Fibroblast of skin of back (primary cell): ENCODE measurements around the gene LMBRD1. TPM values are rescaled to one million over a fixed set of nuclear protein-coding genes. Genes with fewer than 3 reads are reported as not detected.
"Not testable (repeated sequence)": the region's sequence is repeated elsewhere in the genome, so short reads cannot be mapped to it uniquely, and the experiment has no call there.

Experiments
- DNase-seq: peaks from one replicate; pipeline ENCODE4 v3.0.0-alpha.2; 2013
- polyA plus RNA-seq, 2 experiments: library from polyadenylated mRNA; unstranded; fragments of 120-200 nt; gene quantifications; one replicate each; pipeline ENCODE4 v1.2.1, GENCODE V29; 2013; ENCODE audit not compliant: insufficient read length in 2 of 2

Gene LMBRD1
- polyA plus RNA-seq (2013, experiment 1 of 2; ENCODE audit: insufficient read length) = 18.2 TPM
- polyA plus RNA-seq (2013, experiment 2 of 2; ENCODE audit: insufficient read length) = 26.3 TPM

GRCh38 chr6:69796642-69797390, at the start of gene LMBRD1:
LMBRD1 (minus strand) TSS chr6:69797010; CDS start chr6:69796881, 129 bp downstream.
- peak; percentile 92 for DNase-seq

- no peak for DNase-seq
Observed at GRCh38 chr6:69846312-69846711, 49.5 kb upstream of the LMBRD1 start.

- no peak for DNase-seq
Observed at GRCh38 chr6:69843189-69843588, 46.4 kb upstream of the LMBRD1 start.

GRCh38 chr6:69841862-69842261, 45.1 kb upstream of the LMBRD1 start:
- DNase-seq = no peak

GRCh38 chr6:69835414-69836179, 38.8 kb upstream of the LMBRD1 start:
- peak; percentile 71 for DNase-seq

- no peak for DNase-seq
Observed at GRCh38 chr6:69832558-69832957, 35.7 kb upstream of the LMBRD1 start.

GRCh38 chr6:69827276-69827893, 30.6 kb upstream of the LMBRD1 start:
- peak; percentile 69 for DNase-seq

GRCh38 chr6:69825904-69826303, 29.1 kb upstream of the LMBRD1 start:
- DNase-seq = peak; percentile 10

GRCh38 chr6:69824355-69824754, 27.5 kb upstream of the LMBRD1 start:
- DNase-seq = not testable (repeated sequence)

- DNase-seq = no peak
Observed at GRCh38 chr6:69820438-69820837, 23.6 kb upstream of the LMBRD1 start.

GRCh38 chr6:69820018-69820417, 23.2 kb upstream of the LMBRD1 start:
- no peak for DNase-seq

GRCh38 chr6:69819138-69819537, 22.3 kb upstream of the LMBRD1 start:
- no peak for DNase-seq

GRCh38 chr6:69818223-69818930, 21.6 kb upstream of the LMBRD1 start:
- no peak for DNase-seq

- no peak for DNase-seq
Observed at GRCh38 chr6:69817358-69817757, 20.5 kb upstream of the LMBRD1 start.

- no peak for DNase-seq
Observed at GRCh38 chr6:69816569-69816968, 19.8 kb upstream of the LMBRD1 start.

- DNase-seq = no peak
Observed at GRCh38 chr6:69816026-69816425, 19.2 kb upstream of the LMBRD1 start.

- no peak for DNase-seq
Observed at GRCh38 chr6:69813508-69813907, 16.7 kb upstream of the LMBRD1 start.

- DNase-seq = no peak
Observed at GRCh38 chr6:69812746-69813427, 16.1 kb upstream of the LMBRD1 start.

- no peak for DNase-seq
Observed at GRCh38 chr6:69802995-69803394, 6.2 kb upstream of the LMBRD1 start.

- DNase-seq = no peak
Observed at GRCh38 chr6:69801711-69802110, 4.9 kb upstream of the LMBRD1 start.

- no peak for DNase-seq
Observed at GRCh38 chr6:69801225-69801624, 4.4 kb upstream of the LMBRD1 start.

GRCh38 chr6:69798796-69799195, 2.0 kb upstream of the LMBRD1 start:
- DNase-seq = not testable (repeated sequence)
